GM12875 (cell line): ENCODE measurements around the gene ITGA3.

Source experiments
- H3K4me3 ChIP-seq: one replicate; pipeline ENCODE4 v1.5.1; 2011; ENCODE audit warnings: low read depth, low read length, control low read depth
- TF ChIP-seq, protein P1 (sequence below): IDR thresholded peaks from 2 replicates; pipeline ENCODE4 v1.5.1; 2011; ENCODE audit warnings: low read depth, mild to moderate bottlenecking, control low read depth, inconsistent platforms, low read length, moderate library complexity, borderline replicate concordance; ENCODE audit not compliant: insufficient read depth

ITGA3 gene

GRCh38 chr17:50079334-50080095 lies 23.6 kb downstream of the ITGA3 start:
- TF ChIP-seq, protein P1, sequence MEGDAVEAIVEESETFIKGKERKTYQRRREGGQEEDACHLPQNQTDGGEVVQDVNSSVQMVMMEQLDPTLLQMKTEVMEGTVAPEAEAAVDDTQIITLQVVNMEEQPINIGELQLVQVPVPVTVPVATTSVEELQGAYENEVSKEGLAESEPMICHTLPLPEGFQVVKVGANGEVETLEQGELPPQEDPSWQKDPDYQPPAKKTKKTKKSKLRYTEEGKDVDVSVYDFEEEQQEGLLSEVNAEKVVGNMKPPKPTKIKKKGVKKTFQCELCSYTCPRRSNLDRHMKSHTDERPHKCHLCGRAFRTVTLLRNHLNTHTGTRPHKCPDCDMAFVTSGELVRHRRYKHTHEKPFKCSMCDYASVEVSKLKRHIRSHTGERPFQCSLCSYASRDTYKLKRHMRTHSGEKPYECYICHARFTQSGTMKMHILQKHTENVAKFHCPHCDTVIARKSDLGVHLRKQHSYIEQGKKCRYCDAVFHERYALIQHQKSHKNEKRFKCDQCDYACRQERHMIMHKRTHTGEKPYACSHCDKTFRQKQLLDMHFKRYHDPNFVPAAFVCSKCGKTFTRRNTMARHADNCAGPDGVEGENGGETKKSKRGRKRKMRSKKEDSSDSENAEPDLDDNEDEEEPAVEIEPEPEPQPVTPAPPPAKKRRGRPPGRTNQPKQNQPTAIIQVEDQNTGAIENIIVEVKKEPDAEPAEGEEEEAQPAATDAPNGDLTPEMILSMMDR = peak; percentile 98

DNA sequence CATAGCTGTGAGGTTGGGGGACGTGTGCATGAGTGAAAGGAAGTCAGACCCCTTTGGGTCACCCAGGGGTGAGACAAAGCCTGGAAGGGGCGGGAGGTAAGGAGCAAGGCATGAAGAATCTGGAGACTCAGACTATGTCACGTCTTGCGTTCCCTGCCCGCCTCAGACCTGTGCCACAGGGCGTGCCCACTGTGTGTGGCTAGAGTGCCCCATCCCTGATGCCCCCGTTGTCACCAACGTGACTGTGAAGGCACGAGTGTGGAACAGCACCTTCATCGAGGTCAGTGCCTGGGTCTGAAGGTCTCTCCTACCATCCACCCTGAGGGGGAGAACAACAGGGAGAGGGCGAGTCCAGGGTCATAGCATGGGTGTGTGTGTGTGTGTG lies 24.2 kb downstream of the ITGA3 start:
- TF ChIP-seq, protein P1 = no peak
- H3K4me3 ChIP-seq = no peak overlapping the region

More at GRCh38 chr17:50079334-50080095, 23.6 kb downstream of the ITGA3 start:
- H3K4me3 ChIP-seq = no peak overlapping the region

DNA sequence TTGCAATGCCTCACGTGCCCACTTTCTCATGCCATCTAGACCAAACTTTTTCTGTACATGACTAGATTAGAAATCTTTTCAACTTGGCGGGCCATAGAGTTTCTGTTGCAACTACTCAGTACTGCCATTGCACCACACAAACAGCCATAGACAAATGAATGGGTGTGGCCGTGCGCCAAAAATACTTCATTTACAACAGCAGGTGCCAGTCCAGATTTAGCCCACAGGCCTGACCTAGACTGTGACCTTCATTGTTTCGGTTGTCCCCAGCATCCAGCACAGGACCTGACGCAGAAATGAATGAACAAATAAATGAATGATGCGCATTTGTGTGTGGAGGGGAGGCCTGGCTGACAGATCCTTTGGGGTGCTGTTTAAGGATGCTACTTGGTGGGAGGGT lies 24.9 kb downstream of the ITGA3 start:
- TF ChIP-seq, protein P1 = no peak
- H3K4me3 ChIP-seq = no peak overlapping the region

DNA sequence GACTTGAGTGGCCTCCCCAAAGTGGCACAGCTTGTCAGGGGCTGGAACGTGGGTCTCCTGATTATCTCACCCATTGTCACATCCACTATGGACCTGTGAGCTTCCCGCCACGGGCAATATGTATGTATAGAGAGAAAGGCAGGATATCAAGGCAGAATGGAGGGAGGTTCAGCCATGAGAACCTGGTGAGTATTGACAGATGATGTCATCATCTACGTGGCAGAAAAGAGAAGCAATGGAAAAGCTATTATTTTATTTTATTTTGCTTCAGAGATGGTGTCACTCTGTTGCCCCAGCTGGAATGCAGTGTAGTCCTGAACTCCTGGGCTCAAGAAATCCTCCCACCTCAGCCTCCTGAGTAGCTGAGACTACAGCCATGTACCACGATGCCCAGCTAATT lies 25.8 kb downstream of the ITGA3 start:
- TF ChIP-seq, protein P1 = no peak
- H3K4me3 ChIP-seq = no peak overlapping the region

DNA sequence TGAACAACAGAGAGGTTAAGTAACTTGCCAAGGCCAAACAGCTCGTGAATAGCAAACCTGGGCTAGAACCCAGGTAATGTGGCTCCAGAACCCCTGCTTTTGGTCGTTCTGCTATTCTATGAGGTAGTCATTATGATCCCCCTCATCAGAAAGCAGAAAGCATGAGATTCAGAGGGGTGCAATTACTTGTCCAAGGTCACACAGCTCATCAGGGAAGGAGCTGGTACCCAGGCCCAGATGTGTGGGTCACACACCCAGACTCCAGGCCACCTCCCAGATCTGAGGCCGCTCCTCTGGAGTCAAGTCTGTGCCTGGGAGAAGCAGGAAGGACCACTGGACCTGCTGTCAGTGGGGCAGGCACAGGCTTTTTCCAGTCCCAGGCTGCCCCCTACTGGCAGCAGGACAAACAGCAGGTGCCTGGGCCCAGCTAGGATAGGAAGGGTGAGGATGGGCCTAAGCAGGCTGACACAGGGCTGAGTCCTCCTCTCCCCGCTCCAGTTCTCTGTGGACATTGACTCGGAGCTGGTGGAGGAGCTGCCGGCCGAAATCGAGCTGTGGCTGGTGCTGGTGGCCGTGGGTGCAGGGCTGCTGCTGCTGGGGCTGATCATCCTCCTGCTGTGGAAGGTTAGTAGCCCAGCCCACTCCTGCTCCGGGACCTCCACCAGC lies 31.5 kb downstream of the ITGA3 start:
- no peak overlapping the region for H3K4me3 ChIP-seq
- TF ChIP-seq, protein P1 = peak; percentile 98

DNA sequence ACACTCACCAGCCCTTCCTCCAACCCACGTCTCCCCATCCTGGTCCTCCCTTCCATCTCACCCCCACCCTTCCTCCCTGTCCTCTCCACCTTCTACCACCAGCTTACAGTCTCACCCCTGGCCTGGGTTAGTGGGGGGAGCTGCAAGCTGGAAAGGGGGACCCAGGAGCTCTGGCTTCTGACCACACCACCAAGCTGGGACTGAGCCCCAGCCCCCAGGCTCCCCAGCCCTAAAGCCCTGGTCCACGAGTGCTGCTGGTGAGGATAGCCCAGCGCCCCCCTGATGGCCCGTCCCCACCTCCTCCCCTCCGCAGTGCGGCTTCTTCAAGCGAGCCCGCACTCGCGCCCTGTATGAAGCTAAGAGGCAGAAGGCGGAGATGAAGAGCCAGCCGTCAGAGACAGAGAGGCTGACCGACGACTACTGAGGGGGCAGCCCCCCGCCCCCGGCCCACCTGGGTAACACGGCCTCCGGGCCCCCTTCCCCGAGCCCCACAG lies 32.0 kb downstream of the ITGA3 start:
- TF ChIP-seq, protein P1 = no peak
- no peak overlapping the region for H3K4me3 ChIP-seq
